SK-N-SH treated with all-trans-retinoic acid at 6 μM for 48 hours (cell line): Measurements from ENCODE around the gene ZNF174.

Experiments used
- ATAC-seq: fragments of 200-7000 bp; cut with Tn5 transposase; 3 replicates; pipeline ENCODE4 v1.9.1; 2020; ENCODE audit warnings: mild to moderate bottlenecking, moderate library complexity
- ARNTL ChIP-seq: fragments of 450-650 bp; formaldehyde crosslinking; IDR thresholded peaks from 2 replicates; pipeline ENCODE4 v1.5.0; 2020; ENCODE audit warnings: low read depth, mild to moderate bottlenecking, moderate library complexity, borderline replicate concordance
- BACH2 ChIP-seq: fragments of 250-450 bp; sonication (Bioruptor Pico); IDR thresholded peaks from 2 replicates; pipeline ENCODE4 v1.9.0; 2021; ENCODE audit warnings: mild to moderate bottlenecking, borderline replicate concordance
- CSDC2 ChIP-seq: fragments of 250-450 bp; sonication (Bioruptor Pico); IDR thresholded peaks from 2 replicates; pipeline ENCODE4 v1.5.0; 2020; ENCODE audit warnings: mild to moderate bottlenecking, moderate library complexity
- CSRNP3 ChIP-seq: fragments of 250-450 bp; sonication (Bioruptor Pico); IDR thresholded peaks from 2 replicates; pipeline ENCODE4 v1.5.1; 2021; ENCODE audit warnings: mild to moderate bottlenecking, moderate library complexity
- ESRRG ChIP-seq: fragments of 250-450 bp; sonication (Bioruptor Pico); IDR thresholded peaks from 2 replicates; pipeline ENCODE4 v1.6.1; 2021; ENCODE audit warnings: mild to moderate bottlenecking
- GLIS3 ChIP-seq: fragments of 250-450 bp; sonication (Bioruptor Pico); IDR thresholded peaks from 2 replicates; pipeline ENCODE4 v1.5.0; 2020; ENCODE audit warnings: mild to moderate bottlenecking, moderate library complexity
- ISL1 ChIP-seq: fragments of 250-450 bp; sonication (Bioruptor Pico); IDR thresholded peaks from 2 replicates; pipeline ENCODE4 v2.1.2; 2022; ENCODE audit warnings: mild to moderate bottlenecking, moderate library complexity
- OSR1 ChIP-seq: fragments of 250-450 bp; sonication (Bioruptor Pico); IDR thresholded peaks from 2 replicates; pipeline ENCODE4 v1.8.0; 2022; ENCODE audit warnings: moderate library complexity, mild to moderate bottlenecking, inconsistent platforms
- POU6F1 ChIP-seq: fragments of 250-450 bp; sonication (Bioruptor Pico); IDR thresholded peaks from 2 replicates; pipeline ENCODE4 v1.8.0; 2021; ENCODE audit warnings: low read depth, mild to moderate bottlenecking, moderate library complexity, borderline replicate concordance
- PPARA ChIP-seq: fragments of 250-450 bp; sonication (Bioruptor Pico); IDR thresholded peaks from 2 replicates; pipeline ENCODE4 v1.5.0; 2020; ENCODE audit warnings: mild to moderate bottlenecking, borderline replicate concordance
- RARB ChIP-seq: fragments of 250-450 bp; sonication (Bioruptor Pico); IDR thresholded peaks from 2 replicates; pipeline ENCODE4 v1.8.0; 2021; ENCODE audit warnings: mild to moderate bottlenecking, moderate library complexity
- SNAI2 ChIP-seq: fragments of 250-450 bp; sonication (Bioruptor Pico); IDR thresholded peaks from 2 replicates; pipeline ENCODE4 v1.5.0; 2020; ENCODE audit warnings: mild to moderate bottlenecking, moderate library complexity
- TCF4 ChIP-seq: fragments of 250-450 bp; sonication (Bioruptor Pico); IDR thresholded peaks from 2 replicates; pipeline ENCODE4 v1.8.0; 2021; ENCODE audit warnings: mild to moderate bottlenecking, moderate library complexity, borderline replicate concordance
- TOX ChIP-seq: fragments of 250-450 bp; sonication (Bioruptor Pico); IDR thresholded peaks from 2 replicates; pipeline ENCODE4 v1.8.0; 2021; ENCODE audit warnings: mild to moderate bottlenecking, moderate library complexity, borderline replicate concordance
- ZC3H10 ChIP-seq: fragments of 250-450 bp; sonication (Bioruptor Pico); IDR thresholded peaks from 2 replicates; pipeline ENCODE4 v1.5.1; 2021; ENCODE audit warnings: mild to moderate bottlenecking, moderate library complexity
- ZFP3 ChIP-seq: fragments of 250-450 bp; sonication (Bioruptor Pico); IDR thresholded peaks from 2 replicates; pipeline ENCODE4 v1.5.0; 2020; ENCODE audit warnings: mild to moderate bottlenecking, moderate library complexity
- ZFP30 ChIP-seq: fragments of 450-650 bp; formaldehyde crosslinking; IDR thresholded peaks from 2 replicates; pipeline ENCODE4 v1.5.0; 2022; ENCODE audit warnings: mild to moderate bottlenecking, moderate library complexity
- ZNF565 ChIP-seq: fragments of 450-650 bp; formaldehyde crosslinking; conservative IDR thresholded peaks from 2 replicates; pipeline ENCODE4 v1.5.0; 2020; ENCODE audit warnings: low read depth, mild to moderate bottlenecking, moderate library complexity
- ZNF70 ChIP-seq: fragments of 450-650 bp; formaldehyde crosslinking; IDR thresholded peaks from 2 replicates; pipeline ENCODE4 v1.5.0; 2020; ENCODE audit warnings: mild to moderate bottlenecking, moderate library complexity
- ZNF8 ChIP-seq: fragments of 450-650 bp; formaldehyde crosslinking; IDR thresholded peaks from 2 replicates; pipeline ENCODE4 v1.5.0; 2020; ENCODE audit warnings: mild to moderate bottlenecking, moderate library complexity
- TF ChIP-seq, protein P1 (sequence below): fragments of 250-450 bp; sonication (Bioruptor Pico); IDR thresholded peaks from 2 replicates; pipeline ENCODE4 v1.5.1; 2020; ENCODE audit warnings: low read depth, mild to moderate bottlenecking, moderate library complexity
- TF ChIP-seq, protein P2 (sequence below): fragments of 250-450 bp; sonication (Bioruptor Pico); IDR thresholded peaks from 2 replicates; pipeline ENCODE4 v1.5.0; 2020; ENCODE audit warnings: mild to moderate bottlenecking, moderate library complexity
- TF ChIP-seq, protein P3 (sequence below): fragments of 250-450 bp; sonication (Bioruptor Pico); IDR thresholded peaks from 2 replicates; pipeline ENCODE4 v1.8.0; 2020; ENCODE audit warnings: mild to moderate bottlenecking, moderate library complexity, borderline replicate concordance

Gene ZNF174

DNA sequence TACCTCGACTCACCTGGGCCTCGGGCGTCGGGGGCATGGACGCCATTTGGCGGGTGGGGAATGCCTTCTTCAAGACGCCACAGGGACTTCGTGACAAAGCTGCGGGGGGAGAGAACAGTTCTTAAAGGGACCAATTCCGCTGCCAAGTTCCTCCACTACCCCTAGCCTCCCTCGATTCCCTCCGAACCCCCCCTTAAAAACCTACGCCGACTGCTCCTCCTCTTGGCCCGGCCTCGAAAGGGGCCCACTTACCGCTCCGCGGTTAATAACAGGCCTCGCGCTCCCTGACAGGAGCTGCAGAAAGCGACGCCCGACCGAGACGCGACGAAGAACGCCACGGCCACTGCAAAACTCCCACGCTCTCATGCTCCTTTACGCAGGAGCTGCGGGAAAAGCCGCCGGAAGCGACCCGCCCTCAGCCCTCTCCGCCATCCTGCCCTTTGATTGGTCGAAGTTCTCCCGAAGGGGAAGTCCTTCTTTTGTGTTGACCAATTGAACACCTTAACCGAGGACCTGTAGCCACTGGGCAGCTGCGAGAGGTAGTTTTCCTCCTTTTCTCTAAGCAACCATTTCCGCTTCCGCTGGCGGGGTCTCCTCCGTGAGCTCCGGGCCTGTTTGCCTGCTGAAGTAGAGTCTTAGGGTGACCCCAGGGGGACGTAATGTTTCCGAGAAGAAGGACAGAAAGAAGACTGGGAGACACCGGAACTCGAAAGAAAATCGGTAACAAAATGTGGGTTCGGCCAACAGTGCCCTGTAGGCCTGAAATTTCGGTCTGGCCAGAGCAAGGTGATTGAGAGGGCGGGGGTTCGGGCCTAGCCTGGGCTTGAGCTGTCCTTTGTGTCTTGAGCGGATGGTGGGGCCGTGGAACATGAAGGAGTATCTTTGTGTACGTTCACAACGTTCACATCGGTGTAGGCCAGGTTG is 42.4 kb downstream of the ZNF174 start, which contains the start of the genes NAA60 and ZNF597:
TSS of gene NAA60 (plus strand) at position 573 of the 924 bp plus-strand sequence. CDS start 32,548 bp downstream, outside the sequence.
TSS of gene ZNF597 (minus strand) at position 397 of the 924 bp plus-strand sequence. CDS start at position 46, 351 bp downstream.
- no peak for TF ChIP-seq ZFP3 (CRISPR knock-in tag)
- TF ChIP-seq ZC3H10 (CRISPR knock-in tag), result no peak
- TF ChIP-seq CSDC2, result no peak
- TF ChIP-seq, protein P1, sequence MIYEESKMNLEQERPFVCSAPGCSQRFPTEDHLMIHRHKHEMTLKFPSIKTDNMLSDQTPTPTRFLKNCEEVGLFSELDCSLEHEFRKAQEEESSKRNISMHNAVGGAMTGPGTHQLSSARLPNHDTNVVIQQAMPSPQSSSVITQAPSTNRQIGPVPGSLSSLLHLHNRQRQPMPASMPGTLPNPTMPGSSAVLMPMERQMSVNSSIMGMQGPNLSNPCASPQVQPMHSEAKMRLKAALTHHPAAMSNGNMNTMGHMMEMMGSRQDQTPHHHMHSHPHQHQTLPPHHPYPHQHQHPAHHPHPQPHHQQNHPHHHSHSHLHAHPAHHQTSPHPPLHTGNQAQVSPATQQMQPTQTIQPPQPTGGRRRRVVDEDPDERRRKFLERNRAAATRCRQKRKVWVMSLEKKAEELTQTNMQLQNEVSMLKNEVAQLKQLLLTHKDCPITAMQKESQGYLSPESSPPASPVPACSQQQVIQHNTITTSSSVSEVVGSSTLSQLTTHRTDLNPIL (CRISPR knock-in tag), result no peak
- TF ChIP-seq ZFP30 (CRISPR knock-in tag), result no peak
- no peak for TF ChIP-seq ZNF70 (CRISPR knock-in tag)
- TF ChIP-seq, protein P2, sequence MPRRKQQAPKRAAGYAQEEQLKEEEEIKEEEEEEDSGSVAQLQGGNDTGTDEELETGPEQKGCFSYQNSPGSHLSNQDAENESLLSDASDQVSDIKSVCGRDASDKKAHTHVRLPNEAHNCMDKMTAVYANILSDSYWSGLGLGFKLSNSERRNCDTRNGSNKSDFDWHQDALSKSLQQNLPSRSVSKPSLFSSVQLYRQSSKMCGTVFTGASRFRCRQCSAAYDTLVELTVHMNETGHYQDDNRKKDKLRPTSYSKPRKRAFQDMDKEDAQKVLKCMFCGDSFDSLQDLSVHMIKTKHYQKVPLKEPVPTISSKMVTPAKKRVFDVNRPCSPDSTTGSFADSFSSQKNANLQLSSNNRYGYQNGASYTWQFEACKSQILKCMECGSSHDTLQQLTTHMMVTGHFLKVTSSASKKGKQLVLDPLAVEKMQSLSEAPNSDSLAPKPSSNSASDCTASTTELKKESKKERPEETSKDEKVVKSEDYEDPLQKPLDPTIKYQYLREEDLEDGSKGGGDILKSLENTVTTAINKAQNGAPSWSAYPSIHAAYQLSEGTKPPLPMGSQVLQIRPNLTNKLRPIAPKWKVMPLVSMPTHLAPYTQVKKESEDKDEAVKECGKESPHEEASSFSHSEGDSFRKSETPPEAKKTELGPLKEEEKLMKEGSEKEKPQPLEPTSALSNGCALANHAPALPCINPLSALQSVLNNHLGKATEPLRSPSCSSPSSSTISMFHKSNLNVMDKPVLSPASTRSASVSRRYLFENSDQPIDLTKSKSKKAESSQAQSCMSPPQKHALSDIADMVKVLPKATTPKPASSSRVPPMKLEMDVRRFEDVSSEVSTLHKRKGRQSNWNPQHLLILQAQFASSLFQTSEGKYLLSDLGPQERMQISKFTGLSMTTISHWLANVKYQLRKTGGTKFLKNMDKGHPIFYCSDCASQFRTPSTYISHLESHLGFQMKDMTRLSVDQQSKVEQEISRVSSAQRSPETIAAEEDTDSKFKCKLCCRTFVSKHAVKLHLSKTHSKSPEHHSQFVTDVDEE (CRISPR knock-in tag), result no peak
- no peak for TF ChIP-seq ARNTL (CRISPR knock-in tag)
- no peak for TF ChIP-seq CSRNP3 (CRISPR knock-in tag)
- no peak for TF ChIP-seq POU6F1 (CRISPR knock-in tag)
- TF ChIP-seq TOX (CRISPR knock-in tag), result no peak
- no peak for TF ChIP-seq ISL1 (CRISPR knock-in tag)
- TF ChIP-seq BACH2 (CRISPR knock-in tag), result no peak
- no peak for TF ChIP-seq SNAI2 (CRISPR knock-in tag)
- TF ChIP-seq GLIS3 (CRISPR knock-in tag), result no peak
- no peak for TF ChIP-seq PPARA (CRISPR knock-in tag)
- no peak for TF ChIP-seq ESRRG (CRISPR knock-in tag)
- no peak for TF ChIP-seq TCF4 (CRISPR knock-in tag)
- TF ChIP-seq ZNF8, result no peak
- TF ChIP-seq, all 23 proteins: peak for 0
- ATAC-seq, result peak; percentile 99

DNA sequence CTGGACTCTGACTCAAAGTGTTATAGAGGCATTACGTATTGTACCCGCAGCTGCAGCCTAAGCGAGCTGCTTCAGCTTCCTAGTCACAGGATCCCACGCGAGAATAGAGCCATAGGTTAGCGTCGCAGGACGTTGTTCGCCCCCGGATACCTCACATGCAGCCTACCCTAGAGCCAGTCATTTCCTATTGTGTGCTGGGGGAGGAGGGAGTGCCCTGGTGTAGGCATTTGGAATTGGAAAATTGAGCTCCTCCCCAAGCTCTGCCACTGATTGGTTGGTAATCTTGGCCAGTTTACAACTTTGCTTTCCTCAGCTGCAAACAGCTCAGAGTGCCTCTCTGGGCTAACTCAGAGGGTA is 43.0 kb downstream of the ZNF174 start:
- no peak for TF ChIP-seq ISL1 (CRISPR knock-in tag)
- TF ChIP-seq RARB, result no peak
- no peak for TF ChIP-seq CSDC2
- TF ChIP-seq, protein P3, sequence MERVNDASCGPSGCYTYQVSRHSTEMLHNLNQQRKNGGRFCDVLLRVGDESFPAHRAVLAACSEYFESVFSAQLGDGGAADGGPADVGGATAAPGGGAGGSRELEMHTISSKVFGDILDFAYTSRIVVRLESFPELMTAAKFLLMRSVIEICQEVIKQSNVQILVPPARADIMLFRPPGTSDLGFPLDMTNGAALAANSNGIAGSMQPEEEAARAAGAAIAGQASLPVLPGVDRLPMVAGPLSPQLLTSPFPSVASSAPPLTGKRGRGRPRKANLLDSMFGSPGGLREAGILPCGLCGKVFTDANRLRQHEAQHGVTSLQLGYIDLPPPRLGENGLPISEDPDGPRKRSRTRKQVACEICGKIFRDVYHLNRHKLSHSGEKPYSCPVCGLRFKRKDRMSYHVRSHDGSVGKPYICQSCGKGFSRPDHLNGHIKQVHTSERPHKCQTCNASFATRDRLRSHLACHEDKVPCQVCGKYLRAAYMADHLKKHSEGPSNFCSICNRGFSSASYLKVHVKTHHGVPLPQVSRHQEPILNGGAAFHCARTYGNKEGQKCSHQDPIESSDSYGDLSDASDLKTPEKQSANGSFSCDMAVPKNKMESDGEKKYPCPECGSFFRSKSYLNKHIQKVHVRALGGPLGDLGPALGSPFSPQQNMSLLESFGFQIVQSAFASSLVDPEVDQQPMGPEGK, result no peak
- TF ChIP-seq ZFP3 (CRISPR knock-in tag), result no peak
- TF ChIP-seq ZNF70 (CRISPR knock-in tag), result no peak
- TF ChIP-seq CSRNP3 (CRISPR knock-in tag), result no peak
- TF ChIP-seq, protein P2 (CRISPR knock-in tag), result no peak
- TF ChIP-seq, protein P1 (CRISPR knock-in tag), result no peak
- TF ChIP-seq PPARA (CRISPR knock-in tag), result no peak
- no peak for TF ChIP-seq ZNF565 (CRISPR knock-in tag)
- no peak for TF ChIP-seq TCF4 (CRISPR knock-in tag)
- TF ChIP-seq OSR1 (CRISPR knock-in tag), result no peak
- no peak for TF ChIP-seq TOX (CRISPR knock-in tag)
- ATAC-seq, result peak; percentile 82
